GM12872 (cell line): ENCODE data around the gene NFAM1.

Experiments used
- TF ChIP-seq, protein P1 (sequence below): IDR thresholded peaks from 3 replicates; pipeline ENCODE4 v1.5.1; 2011; ENCODE audit warnings: low read depth, mild to moderate bottlenecking, low read length, moderate library complexity; ENCODE audit not compliant: insufficient read depth

NFAM1 gene

DNA sequence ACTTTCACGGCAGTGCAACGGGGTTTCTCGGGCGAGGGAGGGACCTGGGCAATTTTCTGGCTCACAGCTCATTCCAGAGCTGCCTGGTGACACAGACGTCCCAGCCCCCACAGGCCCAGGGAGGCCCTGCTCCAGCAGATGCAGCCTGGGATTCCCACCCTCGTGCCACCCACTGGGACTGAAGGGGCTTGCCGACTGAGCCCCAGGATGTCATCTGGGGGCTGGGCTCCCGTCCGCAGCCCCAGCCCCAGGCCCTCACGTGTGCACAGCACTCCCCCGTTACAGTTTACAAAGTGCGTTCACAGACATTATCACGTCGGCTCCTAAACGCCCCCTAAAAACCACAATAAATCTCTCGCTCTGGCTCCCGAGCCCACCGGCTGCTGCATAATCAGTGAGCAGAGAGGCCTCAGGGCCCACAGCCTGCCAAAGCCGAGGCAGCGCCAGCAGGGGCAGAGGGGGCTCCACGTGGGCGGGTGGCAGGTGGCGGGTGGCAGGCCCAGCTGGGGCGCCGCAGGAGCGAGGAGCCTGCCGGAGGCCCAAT, 84.8 kb downstream of the NFAM1 start:
- TF ChIP-seq, protein P1, sequence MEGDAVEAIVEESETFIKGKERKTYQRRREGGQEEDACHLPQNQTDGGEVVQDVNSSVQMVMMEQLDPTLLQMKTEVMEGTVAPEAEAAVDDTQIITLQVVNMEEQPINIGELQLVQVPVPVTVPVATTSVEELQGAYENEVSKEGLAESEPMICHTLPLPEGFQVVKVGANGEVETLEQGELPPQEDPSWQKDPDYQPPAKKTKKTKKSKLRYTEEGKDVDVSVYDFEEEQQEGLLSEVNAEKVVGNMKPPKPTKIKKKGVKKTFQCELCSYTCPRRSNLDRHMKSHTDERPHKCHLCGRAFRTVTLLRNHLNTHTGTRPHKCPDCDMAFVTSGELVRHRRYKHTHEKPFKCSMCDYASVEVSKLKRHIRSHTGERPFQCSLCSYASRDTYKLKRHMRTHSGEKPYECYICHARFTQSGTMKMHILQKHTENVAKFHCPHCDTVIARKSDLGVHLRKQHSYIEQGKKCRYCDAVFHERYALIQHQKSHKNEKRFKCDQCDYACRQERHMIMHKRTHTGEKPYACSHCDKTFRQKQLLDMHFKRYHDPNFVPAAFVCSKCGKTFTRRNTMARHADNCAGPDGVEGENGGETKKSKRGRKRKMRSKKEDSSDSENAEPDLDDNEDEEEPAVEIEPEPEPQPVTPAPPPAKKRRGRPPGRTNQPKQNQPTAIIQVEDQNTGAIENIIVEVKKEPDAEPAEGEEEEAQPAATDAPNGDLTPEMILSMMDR: no peak

DNA sequence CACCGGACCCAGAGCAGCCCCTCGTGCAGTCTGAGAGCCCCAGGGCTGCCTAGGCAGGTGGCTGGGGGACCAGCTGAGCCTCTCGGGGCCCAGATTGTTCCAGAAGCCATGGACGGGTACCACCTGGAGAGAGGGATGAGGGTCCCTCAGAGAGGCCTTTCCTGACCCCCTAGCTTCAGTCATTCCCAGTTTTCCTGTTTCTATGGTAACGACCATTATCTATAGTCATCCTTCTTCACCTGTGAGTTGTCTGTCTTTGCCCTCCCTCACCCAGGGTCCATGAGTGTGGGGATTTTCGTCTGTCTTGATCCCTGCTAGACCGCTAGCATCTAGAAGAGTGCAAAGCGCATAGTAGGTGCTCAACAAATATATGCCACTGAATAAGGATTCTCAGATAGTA, 85.5 kb downstream of the NFAM1 start:
- TF ChIP-seq, protein P1: no peak

DNA sequence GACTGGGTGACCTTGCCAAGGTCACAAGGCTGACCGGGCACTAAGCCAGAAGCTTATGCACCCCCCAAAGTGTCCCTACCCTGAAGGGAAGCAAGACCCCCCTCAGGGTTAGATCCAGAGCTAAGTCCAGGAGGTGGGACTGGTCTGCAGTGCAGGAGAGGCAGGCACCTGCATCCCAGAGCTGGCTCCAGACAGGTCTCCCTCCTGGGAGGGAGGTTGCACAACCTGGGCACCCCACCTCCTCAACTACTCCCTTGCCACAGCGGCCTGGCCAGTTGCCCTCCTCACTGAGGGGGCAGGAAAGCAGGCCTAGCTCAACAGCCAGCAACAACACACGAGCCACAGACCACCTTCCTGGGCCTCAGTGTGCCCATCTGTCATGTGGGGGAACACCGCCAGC, 86.7 kb downstream of the NFAM1 start:
- TF ChIP-seq, protein P1: no peak

DNA sequence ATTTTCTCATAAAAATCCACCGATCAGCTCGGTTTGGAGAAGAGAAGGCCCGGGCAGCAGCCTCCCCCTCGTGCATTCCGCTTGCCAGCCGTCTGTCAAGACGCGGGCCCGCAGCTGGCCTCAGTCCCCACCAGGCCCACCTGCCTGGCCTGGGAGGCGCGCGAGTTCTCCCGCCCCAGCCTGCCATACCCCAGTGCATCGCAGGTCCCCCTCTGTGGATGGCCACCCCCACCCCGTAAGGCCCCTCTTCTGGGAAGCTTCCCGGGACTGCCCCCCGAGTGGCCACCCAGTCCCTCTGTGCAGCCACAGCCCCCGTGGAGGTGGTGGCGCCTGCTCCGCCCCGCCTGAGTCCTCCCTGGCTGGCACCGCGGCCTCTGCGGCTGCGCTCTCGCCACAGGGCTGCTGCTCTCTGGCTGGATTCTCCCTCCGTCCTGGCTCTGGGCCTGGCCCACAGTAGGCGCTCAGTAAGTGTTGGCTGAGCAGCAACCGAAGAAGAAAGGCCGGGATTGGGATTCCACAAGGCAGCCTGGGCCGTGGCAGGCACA, 87.8 kb downstream of the NFAM1 start:
- TF ChIP-seq, protein P1: no peak

DNA sequence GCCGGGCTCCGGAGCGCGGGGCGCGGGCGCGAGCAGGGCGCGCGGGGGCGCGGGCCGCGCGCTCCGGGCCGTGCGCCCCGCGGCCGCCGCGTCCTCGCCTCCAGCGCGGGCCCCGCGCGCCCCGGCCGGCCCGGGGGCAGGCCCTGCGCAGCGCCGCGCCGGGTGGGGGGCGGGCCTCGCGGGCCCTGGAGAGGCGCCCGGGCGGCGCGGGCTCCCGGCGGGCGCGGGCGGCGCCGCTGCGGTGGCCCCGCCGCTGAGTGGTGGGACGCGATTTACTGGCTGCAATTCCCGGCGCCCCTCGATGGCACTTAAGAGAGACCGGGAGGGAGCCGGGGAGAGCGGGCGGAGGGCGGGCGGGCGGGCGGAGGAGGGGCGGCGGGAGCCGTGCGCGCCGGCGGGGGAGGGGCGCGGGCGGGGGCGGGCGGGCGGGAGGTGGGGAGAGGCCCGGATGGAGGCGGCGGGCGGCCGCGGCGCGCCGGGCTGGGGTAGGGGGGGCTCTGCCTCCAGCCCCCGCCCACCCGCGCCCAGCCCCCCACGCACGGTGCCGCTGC, 88.6 kb downstream of the NFAM1 start:
- TF ChIP-seq, protein P1: no peak

DNA sequence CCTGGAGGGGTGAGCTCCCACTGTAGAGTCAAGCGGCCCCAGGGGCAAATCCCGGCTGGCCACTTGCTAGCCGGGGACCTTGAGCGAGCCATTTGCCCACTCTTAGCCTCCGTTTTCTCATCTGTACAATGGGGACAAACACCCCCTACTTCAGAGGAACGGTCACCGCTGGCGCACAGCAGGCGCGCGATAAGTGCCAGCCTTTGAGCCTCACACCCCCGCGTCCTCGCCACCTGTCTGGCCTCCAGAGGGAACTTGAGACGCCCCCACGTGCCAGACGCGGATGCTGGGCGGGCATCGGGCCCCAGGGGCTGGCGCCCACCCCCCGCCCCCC, 89.1 kb downstream of the NFAM1 start:
- TF ChIP-seq, protein P1: no peak

DNA sequence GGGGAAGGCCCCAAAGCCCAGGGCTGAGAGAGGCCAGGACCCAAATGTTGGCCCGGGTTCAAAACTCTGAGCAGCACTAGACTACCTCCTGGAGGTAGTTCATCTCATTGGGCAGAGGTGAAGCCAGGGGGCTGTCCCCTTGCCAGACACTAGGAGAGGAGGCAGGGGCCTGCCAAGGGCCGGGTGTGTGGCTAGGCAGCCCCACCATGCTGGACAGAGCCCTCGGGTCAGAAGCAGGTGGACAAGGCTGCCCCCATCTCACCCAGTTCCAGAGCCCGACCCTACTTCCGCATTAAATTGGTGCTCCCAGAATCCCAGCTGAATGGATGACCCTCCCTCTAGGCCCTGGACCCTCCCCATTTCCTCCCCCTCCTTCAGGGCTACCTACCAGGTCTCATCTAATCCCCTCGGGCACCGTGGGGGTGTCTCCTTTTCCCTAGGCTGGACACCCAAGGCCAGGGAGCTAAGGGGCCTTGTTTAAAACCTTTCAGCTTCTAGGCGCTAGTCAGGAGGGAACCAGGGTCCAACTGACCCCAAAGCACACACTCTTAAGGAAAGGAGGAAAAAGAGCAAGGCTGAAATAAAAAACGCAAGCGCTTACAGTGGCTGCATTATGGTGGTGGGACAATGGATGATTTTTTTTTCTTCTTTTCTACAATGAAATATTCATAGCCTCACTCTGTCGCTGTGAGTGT, 89.6 kb downstream of the NFAM1 start:
- TF ChIP-seq, protein P1: no peak
